Stromal cell of bone marrow (primary cell): ENCODE data around the gene TMEM129.
A peak's percentile ranks its signal among the peaks of the same experiment; 100 is the strongest.

Experiments
- DNase-seq: peaks from one replicate; pipeline ENCODE4 v3.0.0-alpha.2; 2012; ENCODE audit warnings: low read depth

Gene TMEM129

GRCh38 chr4:1744552-1744951 lies 23.4 kb upstream of the TMEM129 start:
- DNase-seq = no peak

DNA sequence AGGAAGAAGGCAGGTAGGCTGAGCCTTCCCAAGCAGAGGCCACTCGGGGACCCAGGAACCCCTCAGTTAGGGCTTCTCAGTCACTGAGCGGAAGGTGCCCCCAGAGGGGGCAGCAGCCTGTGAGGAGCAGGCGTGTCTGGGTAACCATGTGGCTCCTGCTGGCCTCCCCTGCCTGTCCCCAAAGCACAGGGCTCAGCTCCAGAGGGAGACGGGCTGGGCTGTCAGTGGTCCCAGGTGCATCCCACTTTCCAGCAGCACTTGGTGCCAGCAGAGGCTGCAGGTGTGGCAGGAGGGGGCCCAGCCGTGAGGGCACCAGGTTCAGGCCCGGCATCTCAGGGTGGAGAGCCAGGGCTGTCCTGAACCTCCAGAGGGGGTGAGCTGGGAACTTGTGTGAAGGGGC lies 22.9 kb upstream of the TMEM129 start:
- DNase-seq = no peak

DNA sequence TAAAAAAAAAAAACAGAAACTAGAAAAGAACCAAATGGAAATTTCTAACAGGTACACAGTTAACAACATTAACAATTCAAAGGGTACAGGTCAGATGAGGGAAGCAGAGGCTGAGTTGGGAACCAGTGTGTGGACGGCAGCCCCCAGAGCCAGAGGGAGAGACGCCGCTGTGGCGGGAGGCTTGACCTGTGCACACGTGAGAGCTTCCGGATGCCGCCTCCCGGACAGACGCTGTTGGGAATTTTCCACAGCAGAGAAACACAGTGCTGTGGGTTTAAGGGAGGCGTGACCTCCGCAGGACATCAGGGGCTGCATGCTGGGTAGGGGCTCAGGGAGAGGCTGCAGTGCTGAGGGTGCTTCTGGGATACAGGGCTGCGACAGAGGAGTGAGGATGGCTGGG lies 22.4 kb upstream of the TMEM129 start:
- DNase-seq = no peak

DNA sequence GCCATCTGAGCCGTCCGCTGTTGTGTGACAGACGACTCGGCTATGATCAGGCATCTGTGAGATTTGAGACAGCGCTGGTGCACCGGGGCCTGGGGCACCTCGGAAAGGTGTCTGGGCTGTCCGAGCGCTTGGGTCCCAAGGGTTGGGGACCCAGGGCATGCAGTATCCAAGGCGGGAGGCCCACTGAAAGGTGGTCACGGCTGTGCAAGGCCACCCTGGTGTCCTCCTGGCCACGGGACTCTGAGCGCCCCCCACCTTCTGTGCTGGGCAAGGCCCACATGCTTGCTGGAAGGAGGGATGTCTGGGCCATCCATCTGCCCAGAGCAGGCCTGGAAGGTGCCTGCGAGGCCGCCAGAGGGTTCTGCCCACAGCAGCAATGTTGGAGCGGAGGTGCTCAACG lies 20.1 kb upstream of the TMEM129 start:
- no peak for DNase-seq

- no peak for DNase-seq
Measured at GRCh38 chr4:1740021-1740545, 19.0 kb upstream of the TMEM129 start.

- no peak for DNase-seq
Measured at GRCh38 chr4:1739358-1739757, 18.2 kb upstream of the TMEM129 start.

- DNase-seq = no peak
Measured at GRCh38 chr4:1738410-1738809, 17.3 kb upstream of the TMEM129 start.

DNA sequence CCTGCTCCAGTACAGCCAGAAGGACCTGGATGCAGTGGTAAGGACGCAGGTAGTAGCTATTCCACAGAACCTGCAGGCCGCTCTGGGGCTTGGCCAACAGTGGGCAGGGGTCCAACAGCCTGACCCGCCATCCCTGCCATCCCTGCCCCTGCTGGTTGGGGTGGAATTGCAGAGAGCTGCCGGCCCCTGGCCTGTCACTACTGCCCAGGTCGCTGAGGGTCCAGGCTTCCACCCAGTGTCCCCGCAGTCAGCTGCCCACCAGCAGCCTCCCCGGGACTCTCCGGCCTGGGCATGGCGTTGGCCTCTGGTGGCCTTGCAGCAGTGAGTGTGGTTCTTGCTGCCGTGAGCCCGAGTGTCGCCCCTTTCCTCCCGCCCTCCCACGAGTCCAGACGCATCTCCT lies 16.5 kb upstream of the TMEM129 start:
- no peak for DNase-seq

DNA sequence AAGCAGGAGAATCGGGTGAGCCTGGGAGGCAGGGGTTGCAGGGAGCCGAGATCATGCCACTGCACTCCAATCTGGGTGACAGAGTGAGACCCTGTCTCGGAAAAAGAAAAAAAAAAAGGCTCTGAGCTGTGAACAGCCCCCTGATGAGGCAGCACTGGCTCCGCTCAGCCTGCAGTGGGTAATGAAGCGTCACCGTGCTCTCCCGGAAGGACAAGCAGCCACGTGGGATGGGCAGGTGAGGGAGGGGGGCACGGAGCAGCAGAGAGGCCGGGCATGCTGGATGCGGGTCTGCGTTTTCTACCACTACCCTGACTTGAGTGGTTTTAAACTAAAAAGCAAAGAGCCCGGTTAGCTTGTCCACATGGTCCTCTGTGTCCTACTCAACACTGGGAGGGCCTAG lies 15.7 kb upstream of the TMEM129 start:
- no peak for DNase-seq

DNA sequence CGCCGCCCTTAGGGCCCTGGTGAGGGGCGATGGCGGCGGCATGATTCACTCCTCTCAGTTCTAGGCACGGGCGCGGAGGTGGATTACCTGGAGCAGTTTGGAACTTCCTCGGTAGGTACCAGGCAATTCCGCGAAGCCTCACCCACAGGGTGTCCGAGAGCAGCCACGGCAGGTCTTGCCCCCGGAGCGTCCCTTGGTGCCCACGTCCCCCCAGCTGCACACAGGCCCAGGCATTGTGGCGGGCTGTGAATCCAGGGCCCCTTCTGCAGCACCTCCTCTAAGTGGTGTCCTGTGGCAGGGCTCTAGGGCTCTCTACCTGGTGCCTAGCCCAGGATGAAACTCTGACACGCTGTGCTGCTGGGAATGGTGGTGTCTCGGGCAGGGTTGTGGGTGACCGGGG lies 14.1 kb upstream of the TMEM129 start:
- DNase-seq = no peak

- no peak for DNase-seq
Measured at GRCh38 chr4:1732911-1733310, 11.8 kb upstream of the TMEM129 start.

- DNase-seq = no peak
Measured at GRCh38 chr4:1731180-1731579, 10.1 kb upstream of the TMEM129 start.

GRCh38 chr4:1730532-1731135 lies 9.5 kb upstream of the TMEM129 start:
- DNase-seq = no peak

GRCh38 chr4:1728061-1728980 lies 7.2 kb upstream of the TMEM129 start:
- no peak for DNase-seq

GRCh38 chr4:1727117-1728031 lies 6.3 kb upstream of the TMEM129 start:
- DNase-seq = no peak

DNA sequence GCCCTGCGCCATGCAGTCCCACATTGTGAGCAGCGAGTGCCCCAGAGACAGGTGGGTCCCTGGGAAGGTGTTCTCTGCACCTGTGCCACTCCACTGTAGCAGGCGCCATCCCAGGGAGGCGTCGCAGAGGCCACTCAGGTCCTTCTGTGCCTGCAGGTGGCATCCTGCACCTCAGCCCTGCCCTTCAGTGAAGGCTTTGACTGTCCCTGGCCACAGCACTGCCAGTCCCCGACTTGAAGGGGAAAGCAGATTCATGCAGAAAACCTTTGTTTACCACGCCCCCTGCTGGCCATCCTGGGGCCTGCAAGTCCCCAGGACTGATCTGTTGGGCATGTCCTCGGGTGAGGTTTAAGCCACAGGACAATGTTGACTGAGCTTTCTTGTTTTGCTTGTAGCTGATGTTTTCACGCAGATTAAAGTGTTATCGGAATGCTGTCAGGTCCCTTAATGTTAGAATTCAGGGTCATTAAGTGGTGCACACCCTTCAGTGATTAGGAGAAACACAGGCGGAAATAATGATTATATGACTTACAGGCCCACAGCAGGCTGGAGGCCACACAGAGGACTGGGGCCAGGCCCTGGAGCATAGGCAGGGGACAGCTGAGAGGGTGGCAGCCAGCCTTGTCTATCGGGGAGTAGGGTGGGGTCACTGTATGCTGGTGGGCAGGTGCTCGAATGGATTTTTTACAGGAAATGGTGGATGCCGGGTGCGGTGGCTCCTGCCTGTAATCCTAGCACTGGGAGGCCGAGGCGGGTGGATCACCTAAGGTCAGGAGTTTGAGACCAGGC lies 5.2 kb upstream of the TMEM129 start:
- DNase-seq = peak; percentile 51

DNA sequence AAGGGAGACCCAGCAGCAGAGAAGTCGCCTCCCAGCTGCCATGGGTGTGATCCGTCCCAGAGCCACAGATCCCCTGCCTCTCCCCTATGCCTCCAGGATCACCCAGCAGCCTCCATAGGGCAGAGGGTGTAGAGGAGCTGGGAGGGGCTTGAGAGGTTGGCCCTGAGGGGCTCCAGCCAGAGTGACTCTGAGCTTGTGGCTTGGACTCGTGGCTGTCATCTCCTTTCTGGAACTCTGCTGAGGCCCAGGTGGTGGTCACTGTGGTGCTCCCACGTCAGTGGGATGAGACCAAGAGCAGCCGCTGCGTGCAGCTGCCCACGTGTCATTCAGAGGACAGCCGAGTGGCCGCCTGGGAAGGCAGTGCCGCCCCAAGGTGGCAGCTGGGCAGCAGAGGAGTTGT lies 4.4 kb upstream of the TMEM129 start:
- no peak for DNase-seq

GRCh38 chr4:1723131-1723801 lies 2.1 kb upstream of the TMEM129 start:
- DNase-seq = no peak

DNA sequence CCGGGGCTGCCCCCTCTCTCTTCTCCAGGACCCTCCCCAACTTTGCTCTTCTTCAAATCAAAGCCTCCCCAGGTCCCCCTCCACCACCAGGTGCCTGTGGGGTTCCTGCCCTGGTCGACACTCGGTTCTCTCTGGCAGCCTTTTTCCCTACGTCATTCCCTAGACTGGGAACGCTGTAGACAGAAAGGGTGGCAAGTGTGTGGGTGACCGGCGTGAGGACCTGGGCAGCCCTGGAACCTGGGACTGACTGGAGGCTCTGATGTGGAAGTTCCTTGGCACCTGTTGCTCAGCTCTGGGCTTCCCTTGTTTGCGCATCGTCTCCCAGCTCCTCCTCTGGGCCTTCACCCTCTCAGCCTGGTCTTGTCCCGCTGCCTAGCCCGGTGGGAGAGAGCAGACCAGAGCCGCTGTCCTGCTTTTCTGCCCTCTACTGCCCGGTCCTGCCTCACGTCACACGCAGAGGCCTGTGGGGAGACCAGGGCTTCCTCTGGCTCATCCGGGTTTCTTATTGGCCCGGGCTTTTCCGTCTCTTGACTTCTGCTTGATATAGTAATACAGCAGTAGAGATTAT lies 1.5 kb upstream of the TMEM129 start:
- DNase-seq = no peak

DNA sequence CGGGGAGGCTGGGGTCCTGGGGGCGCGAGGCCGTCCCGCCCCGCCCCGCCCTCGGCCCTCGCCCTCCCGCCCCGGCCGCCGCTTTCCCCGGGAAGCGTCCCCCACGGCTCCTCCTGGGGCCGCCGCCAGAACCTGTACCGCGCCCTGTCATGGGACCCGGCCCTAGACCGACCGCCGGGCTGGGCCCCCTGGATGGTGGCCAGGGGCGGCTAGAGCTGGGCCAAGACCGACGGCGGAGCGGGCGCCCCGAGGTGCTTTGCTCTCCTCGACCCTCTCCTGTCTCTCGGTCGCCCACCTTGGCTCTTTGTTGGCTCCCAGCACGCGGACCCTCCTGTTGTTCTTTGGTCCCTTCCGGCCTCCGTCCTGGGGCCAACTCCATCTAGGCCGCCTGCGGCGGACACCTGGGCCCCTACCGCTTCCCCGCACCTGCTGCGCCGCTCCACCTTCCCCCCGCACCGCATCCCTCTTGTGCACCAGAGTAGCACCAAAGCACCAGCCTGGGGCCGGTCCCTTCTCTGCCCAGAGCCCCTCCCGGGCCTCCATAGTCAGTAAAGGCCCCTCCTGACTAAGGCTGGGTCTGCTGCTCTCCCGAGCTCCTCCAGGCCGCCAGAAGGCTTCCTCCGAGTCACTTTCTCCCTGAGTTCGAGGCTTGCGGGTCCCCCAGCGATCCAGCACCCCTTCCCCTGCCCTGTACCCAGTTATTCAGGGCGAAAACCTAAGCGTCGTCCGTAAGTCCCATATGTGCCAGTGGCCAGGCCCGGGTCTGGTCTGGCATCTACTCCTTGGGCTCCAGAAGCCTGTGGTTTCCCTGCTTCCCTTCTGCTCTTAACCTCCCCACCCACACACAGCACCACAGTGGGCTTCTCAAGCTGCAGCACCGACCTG lies 785 bp upstream of the TMEM129 start:
- no peak for DNase-seq
